ENCODE results near the gene MYRFL. TPM values are rescaled to one million over a fixed set of nuclear protein-coding genes. Genes with fewer than 3 reads are reported as not detected.

The MYRFL gene
- total and polyA plus RNA-seq, 9 donors: 0.21 to 0.94 (median 0.41) TPM

DNA sequence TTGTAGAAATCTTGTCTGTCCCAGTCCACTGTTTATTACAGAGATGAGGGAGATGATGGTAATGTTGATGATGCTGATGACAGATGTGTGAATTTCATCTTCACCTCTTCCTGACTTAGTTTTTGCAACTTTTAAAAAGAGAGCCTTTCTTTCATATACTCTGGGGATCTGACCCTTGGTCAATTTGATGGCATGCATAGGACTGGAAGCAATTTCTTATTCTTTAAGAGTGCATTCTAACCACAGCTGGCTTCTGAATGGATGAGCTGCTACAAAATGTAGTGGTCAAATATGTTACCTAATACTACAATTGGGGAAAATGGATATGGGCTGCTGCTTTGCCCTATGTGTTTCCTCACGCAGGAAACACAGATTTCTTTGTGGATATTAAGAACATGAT lies 80.8 kb downstream of the MYRFL start:
- Histone ChIP-seq H3K4me1 (ENCODE audit: control insufficient read depth, insufficient read depth, low read length) (peaks cover 18% of the 10 kb centered on the region), H3K9me3 (replicated peaks; ENCODE audit: control insufficient read depth, low read depth, low read length) (no peaks in the 10 kb centered on the region), H3K36me3 (ENCODE audit: control insufficient read depth, insufficient read depth, low read length) (no peaks in the 10 kb centered on the region), H3K4me3 (ENCODE audit: low read length) (no peak overlapping the region), H3K27ac (ENCODE audit: low read length) (no peak overlapping the region), H3K27me3 (ENCODE audit: control insufficient read depth, insufficient read depth, low read length) (no peaks in the 10 kb centered on the region)
- WGBS (ENCODE audit: insufficient coverage): no CpG with 5 or more reads among the region's 1 CpG
- no peak for DNase-seq

DNA sequence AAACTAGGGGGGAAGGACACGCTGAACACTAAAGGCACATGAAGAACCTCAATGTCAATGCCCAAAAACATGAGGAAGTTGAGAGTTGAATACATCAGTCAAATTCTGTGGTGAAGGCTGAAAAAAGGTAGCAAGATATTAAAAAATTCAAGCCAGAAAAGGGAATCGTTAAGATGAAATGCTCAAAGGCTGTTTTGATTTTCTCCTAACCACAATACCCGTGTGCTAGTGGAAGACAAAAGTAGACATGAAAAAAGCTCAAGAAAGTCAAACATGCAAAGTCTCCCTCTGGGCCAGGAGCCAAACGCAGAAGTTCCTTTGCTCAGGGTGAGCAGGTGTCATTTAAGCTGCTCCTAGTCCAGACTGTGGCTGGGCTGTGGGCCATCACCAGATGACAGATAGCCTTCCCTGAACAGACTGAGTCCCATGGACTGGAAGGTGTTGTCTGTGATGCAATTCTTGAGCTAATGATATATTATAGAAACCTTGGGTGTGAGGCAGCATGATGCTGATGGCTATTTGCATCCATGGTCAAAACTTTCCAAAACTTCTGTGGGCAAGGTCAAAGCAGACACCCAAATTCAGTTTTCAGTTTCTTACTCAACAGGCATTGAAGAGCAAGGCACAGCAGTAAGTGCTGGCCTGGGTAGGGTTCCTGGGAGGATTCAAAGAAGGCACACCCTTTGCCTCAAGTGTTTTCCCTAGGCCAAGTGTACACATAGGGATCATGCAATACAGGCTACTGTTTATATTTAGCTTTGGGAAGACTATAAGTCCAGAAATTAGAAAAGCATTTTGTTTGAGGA lies 81.6 kb downstream of the MYRFL start:
- 63% methylated on average over 2 of the region's 4 CpGs for WGBS (ENCODE audit: insufficient coverage)

DNA sequence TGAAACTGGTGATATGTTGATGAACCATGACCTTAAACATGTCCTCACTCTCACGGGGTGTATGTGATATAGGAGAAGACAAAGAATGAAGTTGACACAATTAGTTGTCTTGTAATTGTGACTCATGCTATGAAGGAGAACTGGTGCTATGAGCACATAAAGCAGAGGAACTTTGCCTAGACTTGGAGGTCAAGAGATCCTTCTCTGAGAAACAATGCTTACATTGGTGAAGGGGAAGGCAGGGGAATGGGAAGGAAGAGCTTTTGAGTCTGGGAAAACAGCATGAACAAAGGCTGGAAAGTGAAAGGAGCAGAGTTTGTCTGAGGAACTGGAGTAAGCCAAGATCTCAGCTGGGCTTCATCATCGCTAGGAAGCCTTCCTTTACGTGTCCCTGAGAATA lies 83.2 kb downstream of the MYRFL start:
- WGBS (ENCODE audit: insufficient coverage): 80% methylated on average over 1 of the region's 3 CpGs
- H3K4me1 ChIP-seq (ENCODE audit: control insufficient read depth, insufficient read depth, low read length): peaks cover 18% of the 10 kb centered on the region
- no peaks in the 10 kb centered on the region for H3K36me3 ChIP-seq (ENCODE audit: control insufficient read depth, insufficient read depth, low read length)
- no peaks in the 10 kb centered on the region for H3K27me3 ChIP-seq (ENCODE audit: control insufficient read depth, insufficient read depth, low read length)
- no peaks in the 10 kb centered on the region for H3K9me3 ChIP-seq (replicated peaks; ENCODE audit: control insufficient read depth, low read depth, low read length)
- DNase-seq: peak; percentile 32
- no peak overlapping the region for H3K4me3 ChIP-seq (ENCODE audit: low read length)
- H3K27ac ChIP-seq (ENCODE audit: low read length): no peak overlapping the region

More for the DNA sequence above, 81.6 kb downstream of the MYRFL start:
- no peaks in the 10 kb centered on the region for H3K27me3 ChIP-seq (ENCODE audit: control insufficient read depth, insufficient read depth, low read length)
- H3K36me3 ChIP-seq (ENCODE audit: control insufficient read depth, insufficient read depth, low read length): no peaks in the 10 kb centered on the region
- H3K4me1 ChIP-seq (ENCODE audit: control insufficient read depth, insufficient read depth, low read length): peaks cover 18% of the 10 kb centered on the region
- no peak overlapping the region for H3K4me3 ChIP-seq (ENCODE audit: low read length)
- DNase-seq: peak; percentile 53
- H3K9me3 ChIP-seq (replicated peaks; ENCODE audit: control insufficient read depth, low read depth, low read length): no peaks in the 10 kb centered on the region
- H3K27ac ChIP-seq (ENCODE audit: low read length): no peak overlapping the region

DNA sequence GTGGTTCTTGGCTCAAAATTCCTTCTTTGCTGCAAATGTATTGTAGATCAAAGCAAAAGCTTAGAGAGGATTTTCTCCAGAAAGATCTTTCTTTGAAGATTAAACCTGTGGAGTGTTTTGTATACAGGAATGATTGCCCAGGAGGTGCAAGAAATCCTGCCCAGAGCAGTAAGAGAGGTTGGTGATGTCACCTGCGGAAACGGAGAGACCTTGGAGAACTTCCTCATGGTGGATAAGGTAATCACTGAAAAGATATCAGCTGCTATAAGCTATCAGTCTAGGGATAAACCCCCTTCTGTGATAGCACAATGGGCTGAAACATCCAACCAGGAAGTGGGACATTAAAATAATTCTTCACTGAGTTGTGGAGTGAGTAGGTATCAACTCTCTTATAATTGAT lies 85.7 kb downstream of the MYRFL start:
- Histone ChIP-seq H3K4me1 (ENCODE audit: control insufficient read depth, insufficient read depth, low read length) (peaks cover 8% of the 10 kb centered on the region), H3K27me3 (ENCODE audit: control insufficient read depth, insufficient read depth, low read length) (no peaks in the 10 kb centered on the region), H3K9me3 (replicated peaks; ENCODE audit: control insufficient read depth, low read depth, low read length) (no peaks in the 10 kb centered on the region), H3K4me3 (ENCODE audit: low read length) (no peak overlapping the region), H3K36me3 (ENCODE audit: control insufficient read depth, insufficient read depth, low read length) (no peaks in the 10 kb centered on the region), H3K27ac (ENCODE audit: low read length) (no peak overlapping the region)
- no peak for DNase-seq
- no CpG with 5 or more reads among the region's 2 CpGs for WGBS (ENCODE audit: insufficient coverage)

DNA sequence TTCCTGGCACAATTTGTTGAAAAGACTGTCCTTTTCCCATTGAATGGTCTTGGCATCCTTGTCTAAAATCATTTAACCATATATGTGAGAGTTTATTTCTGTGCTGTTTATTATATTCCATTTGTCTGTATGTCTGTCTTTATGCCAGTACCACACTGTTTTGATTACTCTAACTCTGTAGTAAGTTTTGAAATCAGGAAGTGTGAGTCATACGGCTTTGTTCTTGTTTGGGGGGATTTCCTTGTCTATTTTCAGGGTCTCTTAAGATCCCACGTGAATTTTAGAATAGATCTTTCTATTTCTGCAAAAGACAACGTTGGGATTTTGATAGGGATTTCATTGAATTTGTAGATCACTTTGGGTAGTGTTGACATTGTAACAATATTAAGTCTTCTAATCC lies 88.5 kb downstream of the MYRFL start:
- H3K4me3 ChIP-seq (ENCODE audit: low read length): no peak overlapping the region
- no peak overlapping the region for H3K27ac ChIP-seq (ENCODE audit: low read length)
- no peaks in the 10 kb centered on the region for H3K4me1 ChIP-seq (ENCODE audit: control insufficient read depth, insufficient read depth, low read length)
- H3K27me3 ChIP-seq (ENCODE audit: control insufficient read depth, insufficient read depth, low read length): no peaks in the 10 kb centered on the region
- WGBS (ENCODE audit: insufficient coverage): no CpG with 5 or more reads among the region's 3 CpGs
- H3K36me3 ChIP-seq (ENCODE audit: control insufficient read depth, insufficient read depth, low read length): no peaks in the 10 kb centered on the region
- no peaks in the 10 kb centered on the region for H3K9me3 ChIP-seq (replicated peaks; ENCODE audit: control insufficient read depth, low read depth, low read length)
- no peak for DNase-seq

DNA sequence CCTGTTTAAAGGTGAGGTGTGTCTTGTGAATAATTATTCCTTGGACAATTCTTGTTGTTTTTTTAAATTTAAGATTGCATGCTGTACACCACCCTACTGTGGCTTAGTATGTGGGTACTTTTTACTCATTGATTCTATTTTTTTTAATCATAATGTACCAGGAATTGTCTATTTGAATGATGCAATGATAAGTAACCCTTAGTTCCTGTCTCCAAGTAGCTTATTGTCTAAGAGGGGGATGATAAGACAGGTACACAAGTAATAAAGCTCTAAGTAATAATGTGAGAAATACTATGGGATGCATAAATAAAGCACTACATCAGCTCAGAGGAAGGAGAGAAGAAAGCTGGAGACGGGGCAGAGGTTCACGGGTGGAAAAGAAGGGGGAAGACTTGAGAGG lies 90.9 kb downstream of the MYRFL start:
- Histone ChIP-seq H3K27me3 (ENCODE audit: control insufficient read depth, insufficient read depth, low read length) (no peaks in the 10 kb centered on the region), H3K4me1 (ENCODE audit: control insufficient read depth, insufficient read depth, low read length) (peaks cover 6% of the 10 kb centered on the region), H3K4me3 (ENCODE audit: low read length) (no peak overlapping the region), H3K36me3 (ENCODE audit: control insufficient read depth, insufficient read depth, low read length) (no peaks in the 10 kb centered on the region), H3K27ac (ENCODE audit: low read length) (peak overlapping the region; percentile 81), H3K9me3 (replicated peaks; ENCODE audit: control insufficient read depth, low read depth, low read length) (no peaks in the 10 kb centered on the region)
- DNase-seq: no peak
- WGBS (ENCODE audit: insufficient coverage): 20% methylated on average over 2 of the region's 2 CpGs

DNA sequence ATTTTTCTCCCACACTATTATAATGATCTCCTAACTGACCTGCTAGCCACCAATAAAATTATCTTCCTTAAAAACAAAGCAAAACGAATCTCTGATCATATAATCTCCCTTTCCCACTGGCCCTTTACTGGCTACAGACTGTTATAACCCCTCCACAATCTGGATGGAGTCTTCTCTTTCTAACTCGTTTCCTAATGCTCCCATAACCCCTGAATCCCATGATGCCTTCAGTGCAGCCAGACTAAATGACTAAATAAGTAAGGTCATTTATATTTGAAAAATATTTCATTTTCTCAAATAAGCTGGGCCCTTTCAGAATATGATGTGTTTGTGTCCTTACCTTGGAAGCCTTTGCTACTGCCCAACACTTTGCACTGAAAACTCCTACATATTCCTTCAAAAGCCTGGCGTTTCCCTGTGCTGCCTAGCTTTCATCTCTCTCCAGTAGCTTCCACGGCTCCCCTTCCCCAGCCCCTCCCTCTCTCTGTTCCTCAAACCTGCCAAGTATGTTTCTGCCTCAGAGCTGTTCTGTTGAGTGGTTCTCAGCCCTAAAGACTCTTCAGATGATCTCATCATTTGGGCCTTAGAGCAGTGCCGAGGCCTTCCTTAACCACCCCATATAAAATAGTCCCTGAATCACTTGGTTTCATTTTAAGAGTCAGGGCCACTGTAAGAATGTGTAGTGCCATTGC lies 91.7 kb downstream of the MYRFL start:
- Histone ChIP-seq H3K9me3 (replicated peaks; ENCODE audit: control insufficient read depth, low read depth, low read length) (no peaks in the 10 kb centered on the region), H3K36me3 (ENCODE audit: control insufficient read depth, insufficient read depth, low read length) (no peaks in the 10 kb centered on the region), H3K27me3 (ENCODE audit: control insufficient read depth, insufficient read depth, low read length) (no peaks in the 10 kb centered on the region), H3K4me3 (ENCODE audit: low read length) (no peak overlapping the region), H3K27ac (ENCODE audit: low read length) (peak overlapping the region; percentile 81), H3K4me1 (ENCODE audit: control insufficient read depth, insufficient read depth, low read length) (peaks cover 6% of the 10 kb centered on the region)
- DNase-seq: peak; percentile 92
- WGBS (ENCODE audit: insufficient coverage): 11% methylated on average over 3 of the region's 5 CpGs

DNA sequence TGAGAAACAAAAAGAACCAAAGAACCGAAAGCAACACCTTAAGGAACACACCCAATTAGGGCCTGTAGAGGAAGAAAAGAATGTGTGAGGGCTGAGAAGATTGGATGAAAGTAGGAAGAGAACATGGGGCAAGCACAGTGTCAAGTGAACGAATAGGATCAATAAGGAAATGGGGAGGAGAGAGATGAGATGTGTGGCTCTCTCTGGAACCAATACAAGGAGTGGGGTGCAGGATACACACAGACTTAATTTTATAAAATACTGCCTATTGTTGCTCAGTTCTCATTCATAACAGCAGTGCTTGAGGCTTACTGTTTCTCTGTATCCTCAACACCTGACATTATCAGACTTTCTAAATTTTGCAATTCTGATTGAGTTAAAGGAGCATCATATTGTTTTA lies 93.3 kb downstream of the MYRFL start:
- Histone ChIP-seq H3K36me3 (ENCODE audit: control insufficient read depth, insufficient read depth, low read length) (no peaks in the 10 kb centered on the region), H3K4me3 (ENCODE audit: low read length) (no peak overlapping the region), H3K9me3 (replicated peaks; ENCODE audit: control insufficient read depth, low read depth, low read length) (no peaks in the 10 kb centered on the region), H3K27me3 (ENCODE audit: control insufficient read depth, insufficient read depth, low read length) (no peaks in the 10 kb centered on the region), H3K4me1 (ENCODE audit: control insufficient read depth, insufficient read depth, low read length) (peaks cover 6% of the 10 kb centered on the region), H3K27ac (ENCODE audit: low read length) (no peak overlapping the region)
- WGBS (ENCODE audit: insufficient coverage): no CpG with 5 or more reads among the region's 2 CpGs
- DNase-seq: no peak

DNA sequence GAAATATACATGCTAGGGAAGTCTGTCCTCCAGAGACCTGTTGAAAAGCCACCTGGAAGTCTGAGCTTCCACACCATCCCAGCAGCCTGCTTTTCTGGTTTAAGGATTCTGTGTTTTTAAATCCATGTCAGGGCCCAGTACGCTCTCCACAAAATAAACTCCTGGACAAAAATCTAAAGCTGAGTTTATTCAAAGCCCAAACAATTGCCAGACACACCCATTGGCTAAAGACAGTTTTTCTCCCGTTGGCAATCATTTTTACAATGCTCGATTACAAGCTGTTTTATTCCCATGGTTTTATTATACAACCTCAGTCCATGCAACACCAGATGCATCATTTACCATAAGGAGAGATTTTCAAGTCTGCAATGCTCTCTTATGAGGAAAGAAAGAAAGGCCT lies 94.5 kb downstream of the MYRFL start:
- no peaks in the 10 kb centered on the region for H3K27me3 ChIP-seq (ENCODE audit: control insufficient read depth, insufficient read depth, low read length)
- no peaks in the 10 kb centered on the region for H3K36me3 ChIP-seq (ENCODE audit: control insufficient read depth, insufficient read depth, low read length)
- H3K4me1 ChIP-seq (ENCODE audit: control insufficient read depth, insufficient read depth, low read length): peaks cover 6% of the 10 kb centered on the region
- peak overlapping the region; percentile 92 for H3K27ac ChIP-seq (ENCODE audit: low read length)
- H3K9me3 ChIP-seq (replicated peaks; ENCODE audit: control insufficient read depth, low read depth, low read length): no peaks in the 10 kb centered on the region
- 20% methylated on average over 1 of the region's 3 CpGs for WGBS (ENCODE audit: insufficient coverage)
- H3K4me3 ChIP-seq (ENCODE audit: low read length): no peak overlapping the region
- DNase-seq: peak; percentile 94

DNA sequence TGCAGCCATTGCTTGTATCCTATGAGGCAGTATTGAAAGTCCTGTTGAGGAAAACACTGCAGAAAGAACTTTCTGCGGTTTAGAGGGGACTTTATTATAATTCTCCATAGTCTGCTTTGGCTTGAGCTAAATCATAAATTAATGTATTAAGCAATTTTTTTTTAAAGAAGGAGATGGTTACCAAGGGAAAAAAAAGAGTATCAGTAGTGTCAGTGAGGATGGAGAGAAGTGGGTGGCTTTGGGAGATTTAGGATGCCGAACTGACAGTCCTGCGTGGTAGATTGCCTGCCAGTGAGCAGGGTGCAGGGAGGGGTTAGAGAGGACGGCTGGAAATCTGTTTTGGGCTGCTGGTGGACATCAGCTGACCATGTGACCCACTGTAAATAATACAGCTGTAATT lies 96.8 kb downstream of the MYRFL start:
- H3K4me1 ChIP-seq (ENCODE audit: control insufficient read depth, insufficient read depth, low read length): peaks cover 6% of the 10 kb centered on the region
- no peak for DNase-seq
- H3K9me3 ChIP-seq (replicated peaks; ENCODE audit: control insufficient read depth, low read depth, low read length): no peaks in the 10 kb centered on the region
- no peak overlapping the region for H3K4me3 ChIP-seq (ENCODE audit: low read length)
- no peaks in the 10 kb centered on the region for H3K27me3 ChIP-seq (ENCODE audit: control insufficient read depth, insufficient read depth, low read length)
- no peak overlapping the region for H3K27ac ChIP-seq (ENCODE audit: low read length)
- no peaks in the 10 kb centered on the region for H3K36me3 ChIP-seq (ENCODE audit: control insufficient read depth, insufficient read depth, low read length)
- WGBS (ENCODE audit: insufficient coverage): 65% methylated on average over 2 of the region's 4 CpGs
